Endodermal cell (in vitro differentiated cells): ENCODE data around the gene GPR18. TPM values are rescaled to one million over a fixed set of nuclear protein-coding genes. Genes with fewer than 3 reads are reported as not detected.

Source experiments
- DNase-seq: peaks from one replicate; pipeline ENCODE4 v3.0.0-alpha.2; 2017
- H3K27ac ChIP-seq: 2 replicates; pipeline ENCODE4 v1.5.1; 2013; ENCODE audit warnings: mild to moderate bottlenecking, low read depth, low read length, moderate library complexity
- H3K27me3 ChIP-seq: 2 replicates; pipeline ENCODE4 v1.6.1; 2013; ENCODE audit warnings: mild to moderate bottlenecking, low read length, moderate library complexity; ENCODE audit not compliant: insufficient read depth, control insufficient read depth, poor library complexity, severe bottlenecking
- H3K36me3 ChIP-seq: 2 replicates; pipeline ENCODE4 v1.7.0; 2013; ENCODE audit warnings: mild to moderate bottlenecking, low read length, moderate library complexity; ENCODE audit not compliant: control insufficient read depth, insufficient read depth
- H3K4me1 ChIP-seq: one replicate; pipeline ENCODE4 v1.7.0; 2013; ENCODE audit warnings: low read length; ENCODE audit not compliant: control insufficient read depth, insufficient read depth
- H3K4me3 ChIP-seq: 2 replicates; pipeline ENCODE4 v1.5.1; 2013; ENCODE audit warnings: mild to moderate bottlenecking, low read length, moderate library complexity
- H3K9ac ChIP-seq: 2 replicates; pipeline ENCODE4 v1.6.1; 2013; ENCODE audit warnings: mild to moderate bottlenecking, low read length, moderate library complexity; ENCODE audit not compliant: poor library complexity, severe bottlenecking; ENCODE audit errors: extremely low read depth
- H3K9me3 ChIP-seq: 2 replicates; pipeline ENCODE4 v1.6.1; 2013; ENCODE audit warnings: mild to moderate bottlenecking, low read length, moderate library complexity; ENCODE audit not compliant: control insufficient read depth
- H3K27ac Mint-ChIP-seq: 2 replicates; pipeline ENCODE4 v1.8.0; 2020; ENCODE audit warnings: mixed read lengths
- H3K27me3 Mint-ChIP-seq: 2 replicates; pipeline ENCODE4 v1.8.0; 2021; ENCODE audit warnings: mild to moderate bottlenecking, mixed read lengths; ENCODE audit not compliant: insufficient read depth
- H3K36me3 Mint-ChIP-seq: 2 replicates; pipeline ENCODE4 v1.8.0; 2020; ENCODE audit warnings: low read depth, mixed read lengths
- H3K4me1 Mint-ChIP-seq: 2 replicates; pipeline ENCODE4 v1.8.0; 2020; ENCODE audit warnings: mixed read lengths
- H3K4me3 Mint-ChIP-seq: 2 replicates; pipeline ENCODE4 v1.8.0; 2020; ENCODE audit warnings: mild to moderate bottlenecking, moderate library complexity, mixed read lengths
- H3K9me3 Mint-ChIP-seq: 2 replicates; pipeline ENCODE4 v1.8.0; 2020; ENCODE audit warnings: mild to moderate bottlenecking, mixed read lengths
- WGBS, 2 experiments: methylation state at CpG; one replicate each; pipeline versions ENCODE4 v1.1.5 to v1.1.7; 2013; ENCODE audit warnings: missing lambda C conversion rate in 2 of 2, mixed read lengths in 1 of 2; ENCODE audit not compliant: insufficient coverage in 1 of 2, insufficient read length in 1 of 2; 5-methylcytosine and 5-hydroxymethylcytosine counted together
- total RNA-seq, 2 donors: library from RNA; stranded (reverse); fragmentation: NEBNext Ultra II Directional in 1 of 2; extraction: Animal tissue kit (Norgen Biotek cat#: 25700) in 1 of 2; gene quantifications; 2 replicates in 1 of 2; 3 replicates in 1 of 2; pipeline ENCODE4 v1.2.1, GENCODE V29; 2021
- TF ChIP-seq, protein P1 (sequence below): fragments of 200-600 bp; sonication (generic); conservative IDR thresholded peaks from 2 replicates; pipeline ENCODE4 v1.5.0; 2021; ENCODE audit warnings: antibody characterized with exemption, mild to moderate bottlenecking

Gene GPR18
- total RNA-seq, 2 donors from 2014 or later: not detected

GRCh38 chr13:99278200-99278599, 20.0 kb upstream of the GPR18 start:
- Mint-ChIP-seq H3K36me3 (peaks cover 14% of the 10 kb centered on the region), H3K27me3 (no peaks in the 10 kb centered on the region), H3K9me3 (no peaks in the 10 kb centered on the region), H3K27ac (no peak overlapping the region), H3K4me1 (peaks cover 24% of the 10 kb centered on the region), H3K4me3 (no peak overlapping the region)
- no peak for DNase-seq
- Histone ChIP-seq H3K27ac (no peak overlapping the region), H3K9ac (no peak overlapping the region), H3K9me3 (no peaks in the 10 kb centered on the region), H3K4me1 (peaks cover 3% of the 10 kb centered on the region), H3K36me3 (peaks cover 42% of the 10 kb centered on the region), H3K27me3 (no peaks in the 10 kb centered on the region), H3K4me3 (no peak overlapping the region)
- TF ChIP-seq, protein P1, sequence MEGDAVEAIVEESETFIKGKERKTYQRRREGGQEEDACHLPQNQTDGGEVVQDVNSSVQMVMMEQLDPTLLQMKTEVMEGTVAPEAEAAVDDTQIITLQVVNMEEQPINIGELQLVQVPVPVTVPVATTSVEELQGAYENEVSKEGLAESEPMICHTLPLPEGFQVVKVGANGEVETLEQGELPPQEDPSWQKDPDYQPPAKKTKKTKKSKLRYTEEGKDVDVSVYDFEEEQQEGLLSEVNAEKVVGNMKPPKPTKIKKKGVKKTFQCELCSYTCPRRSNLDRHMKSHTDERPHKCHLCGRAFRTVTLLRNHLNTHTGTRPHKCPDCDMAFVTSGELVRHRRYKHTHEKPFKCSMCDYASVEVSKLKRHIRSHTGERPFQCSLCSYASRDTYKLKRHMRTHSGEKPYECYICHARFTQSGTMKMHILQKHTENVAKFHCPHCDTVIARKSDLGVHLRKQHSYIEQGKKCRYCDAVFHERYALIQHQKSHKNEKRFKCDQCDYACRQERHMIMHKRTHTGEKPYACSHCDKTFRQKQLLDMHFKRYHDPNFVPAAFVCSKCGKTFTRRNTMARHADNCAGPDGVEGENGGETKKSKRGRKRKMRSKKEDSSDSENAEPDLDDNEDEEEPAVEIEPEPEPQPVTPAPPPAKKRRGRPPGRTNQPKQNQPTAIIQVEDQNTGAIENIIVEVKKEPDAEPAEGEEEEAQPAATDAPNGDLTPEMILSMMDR: no peak
- 94 to 100% methylated on average over 3 to 5 of the region's 5 CpGs for WGBS, 2 experiments

DNA sequence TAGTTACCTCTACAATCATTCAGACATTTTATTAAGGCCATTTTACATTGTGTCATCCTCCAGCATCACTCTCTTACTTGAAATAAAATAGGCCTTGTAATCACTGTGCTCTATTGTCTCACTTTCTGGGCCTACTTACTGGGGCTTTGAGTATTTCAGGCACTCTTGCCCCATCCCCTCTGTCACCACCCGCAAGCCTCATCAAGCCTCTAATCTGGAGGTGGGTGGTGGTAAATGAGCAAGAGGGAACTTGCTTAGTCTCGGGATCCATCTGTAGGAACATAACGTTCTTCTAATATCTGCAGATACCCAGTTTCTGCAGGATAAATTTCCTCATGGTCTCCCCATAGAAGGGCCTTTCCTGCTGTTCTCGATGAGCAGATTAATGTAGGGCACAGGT, 19.4 kb upstream of the GPR18 start:
- no peak overlapping the region for H3K27ac Mint-ChIP-seq
- peaks cover 26% of the 10 kb centered on the region for H3K4me1 Mint-ChIP-seq
- H3K4me1 ChIP-seq: peaks cover 3% of the 10 kb centered on the region
- TF ChIP-seq, protein P1: no peak
- no peak overlapping the region for H3K9ac ChIP-seq
- peaks cover 43% of the 10 kb centered on the region for H3K36me3 ChIP-seq
- no peak overlapping the region for H3K27ac ChIP-seq
- H3K27me3 Mint-ChIP-seq: no peaks in the 10 kb centered on the region
- peaks cover 2% of the 10 kb centered on the region for H3K9me3 ChIP-seq
- H3K9me3 Mint-ChIP-seq: peaks cover 2% of the 10 kb centered on the region
- no peak overlapping the region for H3K4me3 ChIP-seq
- DNase-seq: no peak
- WGBS, 2 experiments: 97 to 100% methylated on average over 2 to 4 of the region's 4 CpGs
- H3K27me3 ChIP-seq: no peaks in the 10 kb centered on the region
- peaks cover 16% of the 10 kb centered on the region for H3K36me3 Mint-ChIP-seq
- H3K4me3 Mint-ChIP-seq: no peak overlapping the region

GRCh38 chr13:99276706-99277105, 18.5 kb upstream of the GPR18 start:
- Mint-ChIP-seq H3K9me3 (peaks cover 6% of the 10 kb centered on the region), H3K27ac (no peak overlapping the region), H3K4me1 (peaks cover 26% of the 10 kb centered on the region), H3K36me3 (peaks cover 24% of the 10 kb centered on the region), H3K4me3 (no peak overlapping the region), H3K27me3 (no peaks in the 10 kb centered on the region)
- H3K27me3 ChIP-seq: no peaks in the 10 kb centered on the region
- H3K9me3 ChIP-seq: peaks cover 10% of the 10 kb centered on the region
- H3K27ac ChIP-seq: no peak overlapping the region
- 100% methylated on average over 2 of the region's 2 CpGs; no CpG with 5 or more reads in 1 of the 2 experiments for WGBS, 2 experiments
- TF ChIP-seq, protein P1: peak; percentile 58
- DNase-seq: no peak
- H3K9ac ChIP-seq: no peak overlapping the region
- peaks cover 3% of the 10 kb centered on the region for H3K4me1 ChIP-seq
- H3K36me3 ChIP-seq: peaks cover 47% of the 10 kb centered on the region
- H3K4me3 ChIP-seq: no peak overlapping the region
